ENCODE measurements around the gene DENND6B.
"Not testable (repeated sequence)": the region's sequence is repeated elsewhere in the genome, so short reads cannot be mapped to it uniquely, and the experiment has no call there.

Gene DENND6B, protein sequence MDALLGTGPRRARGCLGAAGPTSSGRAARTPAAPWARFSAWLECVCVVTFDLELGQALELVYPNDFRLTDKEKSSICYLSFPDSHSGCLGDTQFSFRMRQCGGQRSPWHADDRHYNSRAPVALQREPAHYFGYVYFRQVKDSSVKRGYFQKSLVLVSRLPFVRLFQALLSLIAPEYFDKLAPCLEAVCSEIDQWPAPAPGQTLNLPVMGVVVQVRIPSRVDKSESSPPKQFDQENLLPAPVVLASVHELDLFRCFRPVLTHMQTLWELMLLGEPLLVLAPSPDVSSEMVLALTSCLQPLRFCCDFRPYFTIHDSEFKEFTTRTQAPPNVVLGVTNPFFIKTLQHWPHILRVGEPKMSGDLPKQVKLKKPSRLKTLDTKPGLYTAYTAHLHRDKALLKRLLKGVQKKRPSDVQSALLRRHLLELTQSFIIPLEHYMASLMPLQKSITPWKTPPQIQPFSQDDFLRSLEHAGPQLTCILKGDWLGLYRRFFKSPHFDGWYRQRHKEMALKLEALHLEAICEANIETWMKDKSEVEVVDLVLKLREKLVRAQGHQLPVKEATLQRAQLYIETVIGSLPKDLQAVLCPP

DNA sequence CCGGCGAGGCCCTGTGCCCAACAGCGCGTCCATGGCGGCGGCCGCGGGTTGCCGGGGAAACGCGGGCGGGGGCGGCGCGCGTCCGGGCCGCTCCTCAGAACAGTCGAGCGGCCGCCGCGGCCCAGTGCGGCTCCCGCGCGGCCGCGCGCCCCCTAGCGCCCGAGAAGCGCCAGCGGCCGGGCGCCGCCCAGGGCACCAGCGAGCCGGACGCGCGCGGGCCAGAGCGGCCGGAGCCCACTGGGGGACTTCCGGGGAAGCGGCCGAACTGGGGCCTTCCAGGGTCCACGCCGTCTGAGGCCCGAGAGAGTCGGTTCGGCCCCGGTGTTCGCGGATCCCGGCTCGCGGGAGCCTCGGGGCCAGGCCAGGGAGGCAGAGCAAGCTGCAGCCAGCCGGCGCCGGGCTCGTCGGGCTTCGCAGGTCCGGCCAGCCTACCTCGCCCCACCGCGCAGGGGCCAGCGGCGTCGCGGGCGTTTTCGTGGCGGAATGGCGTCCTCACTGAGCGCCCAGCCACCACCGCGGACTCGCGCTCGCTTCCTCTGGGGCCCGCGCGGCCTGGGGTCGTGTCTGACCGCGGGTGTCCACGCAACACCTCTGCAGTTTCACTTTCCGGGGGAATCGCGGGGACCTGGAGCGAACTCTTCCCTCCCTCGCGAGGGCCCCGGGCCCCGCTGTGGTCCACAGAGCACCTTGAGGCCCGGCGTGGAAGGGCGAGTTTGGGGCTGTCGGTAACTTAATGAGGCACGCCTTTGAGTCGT is at the start of gene DENND6B:
Gene DENND6B, minus strand, starts transcription at position 57 of the 755 bp plus-strand sequence. Its CDS starts 24 bp downstream, at position 33.
- DNase-seq (ENCODE audit: low read depth in 1 of 2, low spot score in 1 of 2) = peak; percentile 27 to 52

DNA sequence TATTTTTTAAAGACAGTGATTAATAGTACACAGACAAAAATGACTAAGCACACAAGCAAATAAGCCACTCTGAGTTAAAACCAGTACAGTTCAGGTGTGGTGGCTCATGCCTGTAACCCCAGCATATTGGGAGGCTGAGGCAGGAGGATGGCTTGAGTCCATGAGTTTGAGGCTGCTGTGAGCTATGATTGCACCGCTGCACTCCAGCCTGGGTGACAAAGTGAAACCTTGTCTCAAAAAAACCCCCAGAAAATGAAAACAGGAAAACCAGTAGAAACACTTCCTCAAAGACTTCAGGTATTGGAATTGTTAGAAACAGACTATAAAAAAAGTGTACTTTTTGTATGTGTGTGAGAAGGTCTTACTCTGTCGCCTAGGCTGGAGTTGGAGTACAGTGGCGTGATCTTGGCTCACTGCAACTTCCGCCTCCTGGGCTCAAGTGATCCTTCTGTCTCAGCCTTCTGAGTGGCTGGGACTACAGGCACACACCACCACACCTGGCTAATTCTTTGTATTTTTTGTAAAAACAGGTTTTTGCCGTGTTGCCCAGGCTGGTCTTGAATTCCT is 49.4 kb upstream of the DENND6B start:
- DNase-seq (ENCODE audit: low read depth in 1 of 2, low spot score in 1 of 2) = no peak

DNA sequence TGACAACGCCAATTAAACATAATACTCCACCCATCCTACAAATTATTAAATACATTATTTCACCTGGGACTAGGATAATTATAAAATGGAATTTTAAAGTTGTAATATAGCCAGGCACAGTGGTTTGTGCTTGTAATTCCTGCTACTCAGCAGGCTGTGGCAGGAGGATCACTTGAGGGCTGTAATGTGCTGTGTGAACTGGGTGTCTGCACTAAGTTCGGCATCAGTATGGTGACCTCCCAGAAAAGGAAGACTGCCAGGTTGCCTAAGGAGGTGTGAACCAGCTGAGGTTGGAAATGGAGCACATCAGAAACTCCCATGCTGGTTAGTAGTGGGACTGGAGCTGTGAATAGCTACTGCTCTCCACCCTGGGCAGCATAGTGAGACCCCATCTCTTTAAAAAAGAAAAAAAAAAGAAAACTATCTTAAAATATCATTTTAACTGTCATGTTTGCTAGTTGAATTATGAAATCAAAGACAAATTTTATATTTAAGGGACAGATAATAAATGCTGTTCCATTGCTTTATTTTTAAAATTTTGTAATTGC is 44.4 kb upstream of the DENND6B start:
- no peak for DNase-seq (ENCODE audit: low read depth in 1 of 2, low spot score in 1 of 2)

DNA sequence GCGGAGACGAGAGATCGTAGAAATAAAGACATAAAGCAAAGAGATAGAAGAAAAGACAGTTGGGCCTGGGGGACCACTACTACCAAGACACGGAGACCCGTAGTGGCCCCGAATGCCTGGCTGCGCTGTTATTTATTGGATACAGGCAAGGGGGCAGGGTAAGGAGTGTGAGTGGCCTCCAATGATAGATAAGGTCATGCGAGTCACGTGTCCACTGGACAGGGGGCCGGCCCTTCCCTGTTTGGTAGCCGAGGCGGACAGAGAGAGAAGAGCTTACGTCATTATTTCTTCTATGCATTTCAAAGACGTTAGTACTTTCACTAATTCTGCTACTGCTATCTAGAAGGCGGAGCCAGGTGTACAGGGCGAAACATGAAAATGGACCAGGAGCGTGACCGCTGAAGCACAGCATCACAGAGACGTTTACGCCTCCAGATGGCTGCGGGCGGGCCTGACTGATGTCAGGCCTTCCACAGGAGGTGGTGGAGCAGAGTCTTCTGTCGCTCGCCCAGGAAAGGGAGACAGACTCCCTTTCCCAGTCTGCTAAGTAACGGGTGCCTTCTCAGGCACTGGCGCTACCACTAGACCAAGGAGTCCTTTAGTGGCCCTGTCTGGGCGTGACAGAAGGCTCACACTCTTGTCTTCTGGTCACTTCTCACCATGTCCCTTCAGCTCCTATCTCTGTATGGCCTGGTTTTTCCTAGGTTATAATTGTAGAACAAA is 41.1 kb upstream of the DENND6B start:
- no peak for DNase-seq (ENCODE audit: low read depth in 1 of 2, low spot score in 1 of 2)

DNA sequence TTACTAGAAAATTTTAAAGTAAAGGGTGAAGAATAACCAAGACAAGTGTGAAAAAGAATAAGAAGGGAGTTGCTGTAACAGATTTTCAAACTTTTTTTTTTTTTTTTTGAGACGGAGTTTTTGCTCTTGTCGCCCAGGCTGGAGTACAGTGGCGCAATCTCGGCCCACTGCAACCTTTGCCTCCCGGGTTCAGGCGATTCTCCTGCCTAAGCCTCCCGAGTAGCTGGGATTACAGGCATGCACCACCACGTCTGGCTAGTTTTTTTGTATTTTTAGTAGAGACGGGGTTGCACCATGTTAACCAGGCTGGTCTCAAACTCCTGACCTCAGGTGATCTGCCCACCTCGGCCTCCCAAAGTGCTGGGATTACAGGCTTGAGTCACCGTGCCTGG is 37.0 kb upstream of the DENND6B start:
- not testable (repeated sequence) for DNase-seq (ENCODE audit: low read depth in 1 of 2, low spot score in 1 of 2)

DNA sequence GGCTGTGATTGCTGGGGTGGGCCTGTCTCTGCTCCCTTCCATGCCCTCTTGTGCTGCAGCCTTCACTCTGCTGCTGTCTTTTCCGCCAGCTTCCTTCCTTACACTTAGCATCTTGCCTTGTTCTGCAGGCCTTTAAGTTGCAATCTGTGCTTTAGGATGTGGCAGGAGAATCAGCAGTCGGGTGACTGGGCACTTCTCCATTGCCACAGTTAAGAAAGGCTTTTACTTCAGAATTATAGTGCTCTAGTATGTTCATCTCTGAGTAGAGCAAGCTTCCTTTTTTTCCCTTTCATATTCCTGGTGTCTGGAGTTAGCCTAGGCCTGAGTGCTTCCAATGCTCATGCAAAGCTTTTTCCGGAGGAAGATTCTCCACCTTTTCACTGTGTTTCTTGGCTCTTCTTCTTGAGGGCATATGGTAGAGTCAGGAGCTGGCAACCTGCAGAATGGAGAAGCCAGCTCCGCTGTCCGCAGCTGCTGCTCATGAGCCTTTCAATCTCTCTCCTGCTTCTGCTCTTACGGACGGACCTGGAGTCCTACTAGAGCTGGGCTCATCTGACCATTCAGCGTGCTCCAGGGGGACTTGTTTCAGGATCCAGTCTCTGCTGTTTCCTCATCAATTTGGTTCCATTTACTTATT is 36.5 kb upstream of the DENND6B start:
- DNase-seq (ENCODE audit: low read depth in 1 of 2, low spot score in 1 of 2) = no peak

DNA sequence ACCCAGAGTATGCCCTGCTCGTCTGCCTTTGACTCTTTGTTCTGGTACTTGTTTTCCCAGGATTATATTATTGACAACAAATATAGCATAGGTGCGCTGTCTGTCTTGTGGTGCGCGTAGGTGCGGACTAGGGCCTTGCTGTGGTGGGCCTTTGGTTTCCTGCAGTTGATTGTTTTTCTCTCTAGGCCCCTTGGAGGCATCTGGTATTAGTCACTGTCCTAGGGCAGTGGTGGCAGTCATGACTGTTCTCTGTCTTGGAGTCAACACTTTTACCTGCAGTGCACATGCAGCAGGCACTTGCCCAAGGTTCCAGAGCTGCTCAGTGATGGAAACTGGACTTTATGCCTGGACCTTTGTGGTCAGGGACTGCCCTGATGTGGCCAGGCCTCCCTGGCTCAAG is 34.9 kb upstream of the DENND6B start:
- no peak for DNase-seq (ENCODE audit: low read depth in 1 of 2, low spot score in 1 of 2)

DNA sequence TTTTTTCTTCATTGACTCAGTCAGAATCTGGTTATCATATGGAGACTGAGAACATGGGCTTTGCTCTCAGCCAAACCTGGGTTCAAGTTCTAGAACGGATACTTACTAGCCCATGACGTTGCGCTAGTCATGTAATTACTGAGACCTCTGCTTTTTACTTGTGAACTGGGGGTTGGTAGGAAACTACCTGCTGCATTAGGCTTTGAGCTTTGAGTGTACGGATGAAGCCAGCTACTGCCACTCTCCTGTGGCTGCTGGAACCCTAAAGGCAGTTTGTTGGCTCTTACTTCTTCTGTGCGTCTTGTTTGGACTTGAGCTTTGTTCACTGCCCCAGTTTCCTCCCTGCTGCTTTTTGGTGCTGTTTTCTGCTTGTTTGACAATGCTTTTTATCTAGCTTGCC is 34.4 kb upstream of the DENND6B start:
- DNase-seq (ENCODE audit: low read depth in 1 of 2, low spot score in 1 of 2) = no peak

DNA sequence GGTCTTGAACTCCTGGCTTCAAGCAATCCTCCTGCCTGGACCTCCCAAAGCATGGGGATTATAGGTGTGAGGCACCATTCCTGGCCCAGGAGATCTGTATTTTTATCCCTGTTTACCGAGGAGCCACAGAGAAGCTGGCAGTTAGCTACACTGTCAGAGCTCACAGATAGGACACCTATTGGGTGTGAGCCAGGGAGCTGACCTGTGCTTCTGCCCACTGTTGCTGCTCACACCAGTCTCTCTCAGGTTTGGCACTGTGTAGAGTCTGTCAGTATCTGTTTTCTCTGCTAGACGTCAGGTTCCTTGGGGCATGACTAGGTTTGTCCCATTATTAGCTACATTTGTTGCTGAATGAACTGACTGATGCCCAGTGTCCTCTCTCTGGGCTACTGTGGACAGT is 33.8 kb upstream of the DENND6B start:
- DNase-seq (ENCODE audit: low read depth in 1 of 2, low spot score in 1 of 2) = no peak

DNA sequence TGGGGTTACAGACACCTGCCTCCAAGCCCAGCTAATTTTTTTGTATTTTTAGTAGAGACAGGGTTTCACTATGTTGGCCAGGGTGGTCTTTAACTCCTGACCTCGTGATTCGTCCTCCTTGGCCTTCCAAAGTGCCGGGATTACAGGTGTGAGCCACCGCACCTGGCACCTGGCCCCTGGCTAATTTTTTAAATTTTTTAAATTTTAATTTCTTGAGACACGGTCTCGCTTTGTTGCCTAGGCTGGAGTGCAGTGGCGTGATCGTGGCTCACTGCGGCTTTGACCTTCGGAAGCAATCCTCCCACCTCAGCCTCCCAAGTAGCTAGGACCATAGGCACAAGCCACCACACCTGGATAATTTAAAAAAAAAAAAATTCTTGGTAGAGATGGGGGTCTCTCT is 30.9 kb upstream of the DENND6B start:
- DNase-seq (ENCODE audit: low read depth in 1 of 2, low spot score in 1 of 2) = no peak

DNA sequence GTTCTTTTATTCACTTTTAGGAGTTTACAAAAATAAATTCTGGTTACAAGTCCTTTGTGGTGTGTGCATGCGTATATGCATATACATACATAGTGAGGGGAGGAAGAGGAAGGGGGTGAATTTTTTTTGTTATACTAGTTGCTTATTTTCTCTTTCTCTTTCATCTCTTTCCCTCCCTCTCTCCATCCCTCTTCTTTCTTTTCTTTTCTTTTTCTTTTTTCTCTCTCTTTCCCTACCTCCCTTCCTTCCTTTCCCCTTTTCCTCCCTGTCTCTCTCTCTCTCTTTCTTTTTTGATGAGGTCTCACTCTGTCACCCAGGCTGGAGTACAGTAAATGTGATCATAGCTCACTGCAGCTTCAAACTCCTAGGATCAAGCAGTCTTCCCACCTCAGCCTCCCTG is 30.4 kb upstream of the DENND6B start:
- no peak for DNase-seq (ENCODE audit: low read depth in 1 of 2, low spot score in 1 of 2)

DNA sequence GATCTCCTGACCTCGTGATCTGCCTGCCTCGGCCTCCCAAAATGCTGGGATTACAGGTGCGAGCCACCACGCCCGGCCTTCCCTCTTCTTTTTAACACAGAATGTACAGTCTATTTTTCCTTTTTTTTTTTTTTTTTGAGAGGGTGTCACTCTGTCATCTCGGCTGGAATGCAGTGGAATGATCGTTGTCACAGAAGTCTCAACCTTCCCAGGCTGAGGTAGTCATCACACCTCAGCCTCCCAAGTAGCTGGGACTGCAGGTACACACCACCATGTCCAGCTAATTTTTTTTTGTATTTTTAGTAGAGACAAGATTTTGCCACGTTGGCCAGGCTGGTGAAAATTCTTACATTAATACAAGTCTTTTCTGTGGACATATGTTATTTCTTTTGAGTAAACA is 29.4 kb upstream of the DENND6B start:
- DNase-seq (ENCODE audit: low read depth in 1 of 2, low spot score in 1 of 2) = no peak

DNA sequence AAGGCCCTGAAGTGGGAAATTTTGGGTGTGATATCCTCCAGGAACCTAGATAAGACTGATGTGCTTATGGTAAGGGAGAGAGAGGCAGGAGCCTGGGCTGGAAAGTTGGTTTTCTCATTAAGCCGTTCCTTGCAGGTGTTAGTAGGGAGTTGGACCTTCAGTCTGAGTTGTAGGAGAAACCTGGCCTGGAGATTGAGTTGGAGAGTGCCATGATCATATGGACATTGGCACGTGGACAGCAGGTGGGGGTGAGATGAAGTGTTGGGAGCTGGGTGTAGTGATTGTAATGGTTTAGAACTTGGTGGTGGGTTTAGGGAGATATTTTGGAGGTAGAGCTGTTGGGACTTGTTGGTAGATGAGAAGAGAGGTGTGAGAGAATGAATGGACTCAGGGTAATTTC is 21.2 kb upstream of the DENND6B start:
- DNase-seq (ENCODE audit: low read depth in 1 of 2, low spot score in 1 of 2) = no peak

DNA sequence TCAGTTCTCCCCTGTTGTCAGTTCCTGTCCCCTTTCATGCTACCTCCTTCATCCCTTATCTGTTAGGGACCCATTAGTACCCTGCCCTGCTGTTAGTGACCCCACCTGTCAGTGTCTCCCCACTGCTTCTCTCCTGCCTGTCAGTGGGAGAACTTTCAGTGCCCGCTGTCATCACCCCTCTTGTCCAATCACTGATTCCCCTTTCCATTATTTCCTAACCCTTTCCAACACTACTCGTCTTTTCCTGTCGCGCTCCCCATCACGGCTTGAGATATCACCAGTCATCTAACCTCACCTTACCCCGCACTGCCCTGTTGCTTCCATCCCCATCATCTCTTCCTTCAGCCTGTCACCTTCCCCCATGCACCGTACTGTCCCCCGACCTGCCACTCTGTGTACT is 20.3 kb upstream of the DENND6B start:
- no peak for DNase-seq (ENCODE audit: low read depth in 1 of 2, low spot score in 1 of 2)

DNA sequence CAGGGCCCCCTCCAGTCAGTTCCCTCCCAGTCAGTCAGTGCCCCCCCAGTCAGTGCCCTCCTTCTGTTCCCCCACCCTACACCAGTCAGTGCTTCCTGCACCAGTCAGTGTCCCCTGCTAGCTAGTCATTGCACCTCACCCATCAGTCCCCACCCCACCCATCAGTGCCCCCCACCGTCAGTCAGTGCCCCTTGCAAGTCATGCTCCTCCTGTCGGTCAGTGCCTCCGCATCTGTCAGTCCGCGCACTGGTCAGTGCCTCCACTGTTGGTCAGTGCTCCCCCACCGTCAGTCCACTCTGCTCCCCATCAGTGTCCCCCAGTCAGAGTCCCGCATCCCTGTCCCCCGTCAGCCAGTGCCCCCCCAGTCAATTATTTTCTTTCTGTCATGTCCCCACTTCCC is 19.7 kb upstream of the DENND6B start:
- DNase-seq (ENCODE audit: low read depth in 1 of 2, low spot score in 1 of 2) = no peak

DNA sequence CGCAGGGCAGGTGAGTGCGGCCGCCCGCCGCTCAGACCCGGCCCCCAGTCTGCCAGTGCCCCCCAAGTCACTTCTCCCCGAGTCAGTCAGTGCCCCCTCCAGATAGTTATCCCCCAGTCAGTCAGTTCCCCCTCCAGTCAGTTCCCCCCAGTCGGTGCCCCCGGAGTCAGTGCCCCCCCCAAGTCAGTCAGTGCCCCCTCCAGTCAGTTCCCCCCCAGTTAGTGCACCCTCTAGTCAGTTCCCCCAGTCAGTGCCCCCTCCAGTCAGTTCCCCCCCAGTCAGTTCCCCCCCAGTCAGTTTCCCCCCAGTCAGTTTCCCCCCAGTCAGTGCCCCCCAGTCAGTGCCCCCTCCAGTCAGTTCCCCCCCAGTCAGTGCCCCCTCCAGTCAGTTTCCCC is 16.7 kb upstream of the DENND6B start:
- DNase-seq (ENCODE audit: low read depth in 1 of 2, low spot score in 1 of 2) = no peak

DNA sequence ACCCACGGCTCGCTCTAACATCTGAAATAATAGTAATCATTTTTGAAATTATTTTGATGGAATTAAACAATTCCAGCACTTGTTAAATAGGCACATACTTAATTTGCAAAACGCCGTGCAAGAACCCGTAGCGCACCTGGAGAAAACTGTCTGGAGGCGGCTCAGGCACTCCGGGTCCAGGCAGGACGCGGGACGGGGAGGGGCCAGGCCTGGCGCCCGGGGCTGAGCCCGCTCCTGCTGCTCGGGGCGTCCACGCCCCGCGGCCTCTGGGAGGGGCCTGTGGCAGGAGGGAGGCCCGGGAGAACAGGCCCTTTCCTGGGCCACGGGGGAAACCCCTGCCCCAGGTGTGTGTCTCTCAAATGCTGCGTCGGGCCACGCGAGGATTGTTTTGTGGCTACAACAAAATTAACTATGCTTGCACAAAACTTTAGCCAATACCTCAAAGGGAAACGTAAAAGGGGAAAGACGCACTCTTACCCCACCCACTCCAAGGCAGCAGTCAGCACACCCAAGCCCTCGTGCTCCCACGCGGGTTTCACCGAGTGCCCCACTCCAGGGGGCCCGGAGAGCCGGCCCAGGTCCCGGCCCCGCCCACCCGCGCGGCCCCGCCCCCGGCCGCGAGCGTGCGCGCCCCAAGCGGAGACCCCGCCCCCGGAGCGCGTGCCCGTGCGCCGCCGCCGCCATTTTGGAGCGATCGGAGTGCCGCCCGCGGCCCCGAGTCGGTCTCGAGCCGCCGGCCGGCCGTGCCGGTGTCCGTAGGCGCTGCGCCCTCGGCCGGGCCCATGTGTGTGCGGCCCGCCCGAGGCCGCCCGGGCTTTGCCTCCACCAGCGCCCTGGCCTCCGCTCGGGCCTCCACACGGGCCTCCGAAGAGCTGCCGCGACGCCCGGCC is 16.1 kb upstream of the DENND6B start, which contains the start of gene PPP6R2:
Gene PPP6R2, plus strand, starts transcription at position 677 of the 890 bp plus-strand sequence. CDS start 50,582 bp downstream, outside the sequence.
- DNase-seq (ENCODE audit: low read depth in 1 of 2, low spot score in 1 of 2) = peak; percentile 81 to 90

DNA sequence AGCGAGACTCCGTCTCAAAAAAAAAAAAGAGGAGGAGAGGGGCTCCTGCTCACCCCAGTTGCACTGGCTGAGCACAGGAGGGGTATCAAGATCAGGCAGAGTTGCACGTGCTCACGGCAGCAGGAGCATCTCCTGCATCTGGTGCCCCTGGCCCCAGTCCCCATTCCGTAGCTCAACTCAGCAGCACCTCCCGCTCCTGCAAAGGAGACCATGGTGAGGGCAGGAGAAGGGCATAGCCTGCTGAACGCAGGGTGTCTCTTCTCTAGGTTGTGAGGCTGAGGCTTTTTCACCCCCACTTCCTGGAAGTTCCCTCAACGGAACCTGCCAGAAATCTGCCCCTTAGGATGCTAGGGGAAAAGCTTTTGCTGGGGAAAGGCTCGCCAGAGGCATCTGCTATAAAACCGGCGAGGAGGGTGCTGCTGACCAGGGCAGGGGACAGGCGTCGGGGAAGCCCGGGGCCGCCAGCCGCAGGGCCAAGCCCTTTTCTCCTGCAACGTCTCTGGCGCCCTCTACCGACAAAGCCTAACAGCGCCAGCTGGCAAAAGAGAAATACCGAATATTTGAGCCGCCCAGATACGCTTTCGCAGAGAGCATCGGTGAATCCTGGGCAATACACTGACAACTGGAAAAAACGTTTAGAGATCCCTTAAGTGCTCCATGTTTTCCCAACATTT is 15.3 kb upstream of the DENND6B start:
- peak; percentile 74 to 87 for DNase-seq (ENCODE audit: low read depth in 1 of 2, low spot score in 1 of 2)
